ENCODE results near the gene MRPL33.
"Not testable (repeated sequence)": the region's sequence is repeated elsewhere in the genome, so short reads cannot be mapped to it uniquely, and the experiment has no call there.

The MRPL33 gene

GRCh38 chr2:27746325-27746724 lies 25.2 kb upstream of the MRPL33 start:
- Histone ChIP-seq H3K9ac (no peak overlapping the region), H3K27ac (no peak overlapping the region), H3K79me2 (ENCODE audit: insufficient read depth, low read depth) (no peaks in the 10 kb centered on the region), H3K27me3 (ENCODE audit: insufficient read depth, low read depth) (no peaks in the 10 kb centered on the region), H3K4me3 (IDR thresholded peaks at IDR 0.05; ENCODE audit: insufficient read depth, low read depth, low read length) (no peak overlapping the region), H4K20me1 (ENCODE audit: insufficient read depth) (no peaks in the 10 kb centered on the region), H3K4me1 (ENCODE audit: low read depth, poor library complexity, severe bottlenecking) (no peaks in the 10 kb centered on the region), H2AFZ (ENCODE audit: low read depth) (no peak overlapping the region), H3K4me2 (no peak overlapping the region), H3K36me3 (ENCODE audit: insufficient read depth) (no peaks in the 10 kb centered on the region)
- TF ChIP-seq CTCF (conservative IDR thresholded peaks at IDR 0.05; ENCODE audit: low read depth, low read length): no peak

DNA sequence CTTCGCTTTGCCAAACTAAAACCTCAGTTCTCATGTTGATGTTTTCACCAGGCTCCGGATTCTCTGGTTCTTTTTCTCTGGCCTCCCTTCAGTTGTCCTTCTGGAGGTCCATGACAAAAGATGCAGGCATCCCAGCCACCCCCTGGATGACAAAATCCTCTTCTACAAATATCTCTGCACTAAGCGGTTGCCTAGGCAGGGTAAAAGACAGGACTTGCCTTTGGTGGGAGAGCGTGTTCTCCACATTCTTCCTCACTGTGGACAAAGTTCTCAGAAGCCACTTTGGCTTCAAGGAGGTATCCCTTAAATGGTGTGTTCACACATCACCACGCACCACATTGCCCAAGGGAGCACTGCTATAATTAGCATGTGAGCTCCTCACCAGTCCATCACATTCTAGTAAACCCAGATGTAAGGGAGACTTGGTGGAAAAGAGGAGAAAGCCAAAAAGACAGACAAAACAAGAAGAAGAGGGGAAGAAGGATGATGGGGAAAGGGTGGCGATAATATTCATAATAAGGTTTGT lies 23.6 kb upstream of the MRPL33 start:
- H3K36me3 ChIP-seq (ENCODE audit: insufficient read depth): no peaks in the 10 kb centered on the region
- no peak overlapping the region for H3K27ac ChIP-seq
- H2AFZ ChIP-seq (ENCODE audit: low read depth): no peak overlapping the region
- H3K4me1 ChIP-seq (ENCODE audit: low read depth, poor library complexity, severe bottlenecking): peaks cover 11% of the 10 kb centered on the region
- no peaks in the 10 kb centered on the region for H3K27me3 ChIP-seq (ENCODE audit: insufficient read depth, low read depth)
- H3K79me2 ChIP-seq (ENCODE audit: insufficient read depth, low read depth): no peaks in the 10 kb centered on the region
- no peak overlapping the region for H3K4me2 ChIP-seq
- no peak overlapping the region for H3K9ac ChIP-seq
- TF ChIP-seq CTCF (conservative IDR thresholded peaks at IDR 0.05; ENCODE audit: low read depth, low read length): no peak
- H4K20me1 ChIP-seq (ENCODE audit: insufficient read depth): no peaks in the 10 kb centered on the region
- H3K4me3 ChIP-seq (IDR thresholded peaks at IDR 0.05; ENCODE audit: insufficient read depth, low read depth, low read length): no peak overlapping the region

GRCh38 chr2:27748803-27749554 lies 22.5 kb upstream of the MRPL33 start:
- H3K36me3 ChIP-seq (ENCODE audit: insufficient read depth); H3K9ac ChIP-seq; H3K27me3 ChIP-seq (ENCODE audit: insufficient read depth, low read depth); H3K4me2 ChIP-seq; H2AFZ ChIP-seq (ENCODE audit: low read depth); H3K79me2 ChIP-seq (ENCODE audit: insufficient read depth, low read depth); H3K4me3 ChIP-seq (IDR thresholded peaks at IDR 0.05; ENCODE audit: insufficient read depth, low read depth, low read length); H3K27ac ChIP-seq; H4K20me1 ChIP-seq (ENCODE audit: insufficient read depth): not testable (repeated sequence)
- H3K4me1 ChIP-seq (ENCODE audit: low read depth, poor library complexity, severe bottlenecking): peaks cover 19% of the 10 kb centered on the region

- Histone ChIP-seq H3K79me2 (ENCODE audit: insufficient read depth, low read depth) (no peaks in the 10 kb centered on the region), H3K27me3 (ENCODE audit: insufficient read depth, low read depth) (no peaks in the 10 kb centered on the region), H3K4me2 (no peak overlapping the region), H3K4me1 (ENCODE audit: low read depth, poor library complexity, severe bottlenecking) (peaks cover 20% of the 10 kb centered on the region), H3K9ac (no peak overlapping the region), H2AFZ (ENCODE audit: low read depth) (no peak overlapping the region), H3K27ac (no peak overlapping the region), H3K36me3 (ENCODE audit: insufficient read depth) (no peaks in the 10 kb centered on the region), H4K20me1 (ENCODE audit: insufficient read depth) (no peaks in the 10 kb centered on the region), H3K4me3 (IDR thresholded peaks at IDR 0.05; ENCODE audit: insufficient read depth, low read depth, low read length) (no peak overlapping the region)
- TF ChIP-seq CTCF (conservative IDR thresholded peaks at IDR 0.05; ENCODE audit: low read depth, low read length): no peak
Measured at GRCh38 chr2:27751377-27751776, 20.1 kb upstream of the MRPL33 start.
